ENCODE data around the gene RHOJ. TPM values are rescaled to one million over a fixed set of nuclear protein-coding genes. Genes with fewer than 3 reads are reported as not detected.
"Not testable (repeated sequence)": the region's sequence is repeated elsewhere in the genome, so short reads cannot be mapped to it uniquely, and the experiment has no call there.

The RHOJ gene
- total and polyA plus RNA-seq, 2 experiments from 2014 or later: 0.17 TPM; not detected in 1

DNA sequence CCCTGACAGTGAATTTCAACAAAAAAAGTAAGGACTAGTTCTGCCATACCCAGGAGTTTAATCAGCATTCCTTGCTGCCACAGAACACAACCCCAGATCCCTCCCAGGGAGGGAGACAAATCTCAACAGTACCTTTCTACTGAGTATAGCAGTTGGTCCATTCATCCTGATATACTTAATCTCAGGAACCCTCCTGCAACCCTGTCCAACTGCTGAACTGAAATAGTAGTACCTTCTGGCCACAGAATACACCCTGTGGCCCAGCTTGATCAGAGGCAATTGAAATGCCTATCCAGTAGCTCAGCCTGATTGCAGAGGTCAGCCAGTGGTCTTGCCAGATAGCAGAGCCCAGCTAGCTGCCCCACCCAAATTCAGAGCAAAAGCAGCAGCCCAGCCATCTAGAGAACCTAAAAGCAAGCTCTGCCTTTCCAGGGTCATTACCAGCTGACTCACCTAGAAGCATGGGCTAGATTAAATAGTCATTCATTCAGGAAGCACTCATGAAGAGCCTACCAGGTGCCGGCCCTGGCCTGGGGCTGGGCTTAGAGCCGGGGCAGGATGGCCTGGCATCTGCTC lies 40.0 kb upstream of the RHOJ start (continued):
- TF ChIP-seq ETS1 (IDR thresholded peaks at IDR 0.05) (no peak), ZNF331 (CRISPR knock-in tag; IDR thresholded peaks at IDR 0.05; ENCODE audit: low read depth) (no peak), REST (IDR thresholded peaks at IDR 0.05; ENCODE audit: unreplicated experiment) (no peak), ZNF114 (CRISPR knock-in tag; IDR thresholded peaks at IDR 0.05) (no peak), NANOG (IDR thresholded peaks at IDR 0.05; ENCODE audit: borderline replicate concordance) (no peak)
- TF ChIP-seq, protein P1, sequence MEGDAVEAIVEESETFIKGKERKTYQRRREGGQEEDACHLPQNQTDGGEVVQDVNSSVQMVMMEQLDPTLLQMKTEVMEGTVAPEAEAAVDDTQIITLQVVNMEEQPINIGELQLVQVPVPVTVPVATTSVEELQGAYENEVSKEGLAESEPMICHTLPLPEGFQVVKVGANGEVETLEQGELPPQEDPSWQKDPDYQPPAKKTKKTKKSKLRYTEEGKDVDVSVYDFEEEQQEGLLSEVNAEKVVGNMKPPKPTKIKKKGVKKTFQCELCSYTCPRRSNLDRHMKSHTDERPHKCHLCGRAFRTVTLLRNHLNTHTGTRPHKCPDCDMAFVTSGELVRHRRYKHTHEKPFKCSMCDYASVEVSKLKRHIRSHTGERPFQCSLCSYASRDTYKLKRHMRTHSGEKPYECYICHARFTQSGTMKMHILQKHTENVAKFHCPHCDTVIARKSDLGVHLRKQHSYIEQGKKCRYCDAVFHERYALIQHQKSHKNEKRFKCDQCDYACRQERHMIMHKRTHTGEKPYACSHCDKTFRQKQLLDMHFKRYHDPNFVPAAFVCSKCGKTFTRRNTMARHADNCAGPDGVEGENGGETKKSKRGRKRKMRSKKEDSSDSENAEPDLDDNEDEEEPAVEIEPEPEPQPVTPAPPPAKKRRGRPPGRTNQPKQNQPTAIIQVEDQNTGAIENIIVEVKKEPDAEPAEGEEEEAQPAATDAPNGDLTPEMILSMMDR (conservative IDR thresholded peaks at IDR 0.05; ENCODE audit: low read depth in 2 of 2): no peak

GRCh38 chr14:63165267-63165666 lies 39.0 kb upstream of the RHOJ start:
- ATAC-seq; H3K4me3 Mint-ChIP-seq; H2AFZ ChIP-seq; H3K9me2 ChIP-seq (ENCODE audit: insufficient read depth); DNase-seq (ENCODE audit: low spot score); H3K4me3 ChIP-seq; H3K4me2 ChIP-seq; H3K27ac Mint-ChIP-seq; H3K4me1 ChIP-seq (ENCODE audit: insufficient read depth); H3K27me3 ChIP-seq (ENCODE audit: insufficient read depth); H3K27me3 Mint-ChIP-seq (ENCODE audit: insufficient read depth, low read depth, poor library complexity); H3K36me3 ChIP-seq (ENCODE audit: insufficient read depth); H3K4me1 Mint-ChIP-seq; H3K79me2 ChIP-seq (replicated peaks; ENCODE audit: insufficient read depth); H4K20me1 ChIP-seq (replicated peaks; ENCODE audit: insufficient read depth); H3F3A ChIP-seq (replicated peaks; ENCODE audit: low read depth); H3K27ac ChIP-seq (ENCODE audit: low read depth): not testable (repeated sequence)
- Mint-ChIP-seq H3K36me3 (ENCODE audit: low read depth) (peaks cover 18% of the 10 kb centered on the region), H3K9me3 (peaks cover 22% of the 10 kb centered on the region)

DNA sequence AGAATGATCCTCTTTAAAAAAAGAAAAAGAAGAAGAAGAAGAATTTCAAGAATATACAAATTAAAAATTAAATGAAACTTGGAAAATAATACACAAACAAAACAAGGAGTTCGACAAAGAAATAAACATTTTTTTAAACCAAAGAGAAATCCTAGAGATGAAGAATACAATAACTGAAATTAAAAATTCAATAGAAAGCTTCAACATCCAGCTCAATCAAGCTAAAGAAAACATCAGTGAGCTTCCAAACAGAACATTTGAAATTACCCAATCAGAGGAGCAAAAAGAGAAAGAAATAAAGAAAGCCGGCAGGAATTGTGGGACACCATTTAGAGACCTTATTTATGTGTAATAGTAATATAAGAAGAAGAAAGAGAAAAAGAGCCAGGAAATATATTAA lies 37.2 kb upstream of the RHOJ start:
- Histone ChIP-seq H3K9me2 (ENCODE audit: insufficient read depth) (0 out of 2 replicates have a peak, but pooled peaks cover 3% of the 10 kb centered on the region), H3F3A (replicated peaks; ENCODE audit: low read depth) (no peaks in the 10 kb centered on the region), H4K20me1 (replicated peaks; ENCODE audit: insufficient read depth) (no peaks in the 10 kb centered on the region), H3K36me3 (ENCODE audit: insufficient read depth) (no peaks in the 10 kb centered on the region), H3K4me1 (ENCODE audit: insufficient read depth) (no peaks in the 10 kb centered on the region), H3K27me3 (ENCODE audit: insufficient read depth) (no peaks in the 10 kb centered on the region), H3K27ac (ENCODE audit: low read depth) (no peak overlapping the region), H3K4me3 (no peak overlapping the region), H3K79me2 (replicated peaks; ENCODE audit: insufficient read depth) (no peaks in the 10 kb centered on the region), H3K4me2 (no peak overlapping the region), H2AFZ (no peak overlapping the region)
- Mint-ChIP-seq H3K27ac (no peak overlapping the region), H3K9me3 (peaks cover 22% of the 10 kb centered on the region), H3K36me3 (ENCODE audit: low read depth) (peaks cover 18% of the 10 kb centered on the region), H3K27me3 (ENCODE audit: insufficient read depth, low read depth, poor library complexity) (peaks cover 4% of the 10 kb centered on the region), H3K4me1 (no peaks in the 10 kb centered on the region), H3K4me3 (no peak overlapping the region)
- DNase-seq (ENCODE audit: low spot score) (no peak), ATAC-seq (no peak)
- TF ChIP-seq JUNB (IDR thresholded peaks at IDR 0.05; ENCODE audit: unreplicated experiment) (no peak), ETS1 (IDR thresholded peaks at IDR 0.05) (no peak)
